ENCODE measurements around the gene FAIM2. TPM values are rescaled to one million over a fixed set of nuclear protein-coding genes. Genes with fewer than 3 reads are reported as not detected.

FAIM2 gene
- polyA plus RNA-seq, 4 donors: 2.2 to 13.5 TPM; not detected in 2

- no peak overlapping the region for H3K27ac ChIP-seq (ENCODE audit: low read depth in 1 of 3, low read length in 2 of 3)
- no peak for FAIRE-seq
- no peaks in the 10 kb centered on the region for H3K9me3 ChIP-seq (ENCODE audit: control insufficient read depth in 2 of 2, insufficient read depth in 1 of 2, low read depth in 1 of 2, low read length in 1 of 2)
Measured at GRCh38 chr12:49917166-49917787, 13.6 kb upstream of the FAIM2 start.

GRCh38 chr12:49916129-49916919 is 12.6 kb upstream of the FAIM2 start:
- no peaks in the 10 kb centered on the region for H3K4me1 ChIP-seq (ENCODE audit: control insufficient read depth in 3 of 3, insufficient read depth in 2 of 3, low read depth in 1 of 3, low read length in 2 of 3)
- no peaks in the 10 kb centered on the region for H3K9me3 ChIP-seq (ENCODE audit: control insufficient read depth in 2 of 2, insufficient read depth in 1 of 2, low read depth in 1 of 2, low read length in 1 of 2)
- no peak overlapping the region for H3K4me3 ChIP-seq (ENCODE audit: low read depth in 1 of 3, low read length in 3 of 3)
- no peaks in the 10 kb centered on the region for H3K36me3 ChIP-seq (ENCODE audit: control insufficient read depth in 3 of 3, insufficient read depth in 2 of 3, low read depth in 1 of 3, low read length in 3 of 3)
- H3K27ac ChIP-seq (ENCODE audit: low read depth in 1 of 3, low read length in 2 of 3): no peak overlapping the region
- no peak for FAIRE-seq
- WGBS, 3 donors: 76 to 84% (median 77%) methylated on average over 8 of the region's 8 CpGs
- no peaks in the 10 kb centered on the region for H3K27me3 ChIP-seq (ENCODE audit: control insufficient read depth in 3 of 3, insufficient read depth in 3 of 3, low read length in 3 of 3)
- no peak for DNase-seq

More at GRCh38 chr12:49917166-49917787, 13.6 kb upstream of the FAIM2 start:
- Histone ChIP-seq H3K4me3 (ENCODE audit: low read depth in 1 of 3, low read length in 3 of 3) (no peak overlapping the region), H3K36me3 (ENCODE audit: control insufficient read depth in 3 of 3, insufficient read depth in 2 of 3, low read depth in 1 of 3, low read length in 3 of 3) (no peaks in the 10 kb centered on the region), H3K27me3 (ENCODE audit: control insufficient read depth in 3 of 3, insufficient read depth in 3 of 3, low read length in 3 of 3) (no peaks in the 10 kb centered on the region), H3K4me1 (ENCODE audit: control insufficient read depth in 3 of 3, insufficient read depth in 2 of 3, low read depth in 1 of 3, low read length in 2 of 3) (no peaks in the 10 kb centered on the region)
- 74 to 91% (median 85%) methylated on average over 12 of the region's 12 CpGs for WGBS, 3 donors
- DNase-seq: no peak

- Histone ChIP-seq H3K36me3 (ENCODE audit: control insufficient read depth in 3 of 3, insufficient read depth in 2 of 3, low read depth in 1 of 3, low read length in 3 of 3) (no peaks in the 10 kb centered on the region), H3K4me1 (ENCODE audit: control insufficient read depth in 3 of 3, insufficient read depth in 2 of 3, low read depth in 1 of 3, low read length in 2 of 3) (no peaks in the 10 kb centered on the region), H3K4me3 (ENCODE audit: low read depth in 1 of 3, low read length in 3 of 3) (no peak overlapping the region), H3K27me3 (ENCODE audit: control insufficient read depth in 3 of 3, insufficient read depth in 3 of 3, low read length in 3 of 3) (no peaks in the 10 kb centered on the region), H3K9me3 (ENCODE audit: control insufficient read depth in 2 of 2, insufficient read depth in 1 of 2, low read depth in 1 of 2, low read length in 1 of 2) (no peaks in the 10 kb centered on the region), H3K27ac (ENCODE audit: low read depth in 1 of 3, low read length in 2 of 3) (no peak overlapping the region)
- FAIRE-seq: no peak
- 75 to 83% (median 82%) methylated on average over 16 of the region's 16 CpGs for WGBS, 3 donors
- no peak for DNase-seq
Measured at GRCh38 chr12:49912345-49913255, 8.9 kb upstream of the FAIM2 start.

- no peaks in the 10 kb centered on the region for H3K9me3 ChIP-seq (ENCODE audit: control insufficient read depth in 2 of 2, insufficient read depth in 1 of 2, low read depth in 1 of 2, low read length in 1 of 2)
- no peaks in the 10 kb centered on the region for H3K4me1 ChIP-seq (ENCODE audit: control insufficient read depth in 3 of 3, insufficient read depth in 2 of 3, low read depth in 1 of 3, low read length in 2 of 3)
- H3K36me3 ChIP-seq (ENCODE audit: control insufficient read depth in 3 of 3, insufficient read depth in 2 of 3, low read depth in 1 of 3, low read length in 3 of 3): no peaks in the 10 kb centered on the region
- no peak for FAIRE-seq
- H3K27ac ChIP-seq (ENCODE audit: low read depth in 1 of 3, low read length in 2 of 3): no peak overlapping the region
- H3K27me3 ChIP-seq (ENCODE audit: control insufficient read depth in 3 of 3, insufficient read depth in 3 of 3, low read length in 3 of 3): no peaks in the 10 kb centered on the region
- DNase-seq: no peak
- WGBS, 3 donors: 84 to 88% (median 88%) methylated on average over 2 of the region's 2 CpGs
- no peak overlapping the region for H3K4me3 ChIP-seq (ENCODE audit: low read depth in 1 of 3, low read length in 3 of 3)
Measured at GRCh38 chr12:49911213-49911605, 7.5 kb upstream of the FAIM2 start.

GRCh38 chr12:49910331-49911212 is 6.9 kb upstream of the FAIM2 start:
- Histone ChIP-seq H3K27ac (ENCODE audit: low read depth in 1 of 3, low read length in 2 of 3) (no peak overlapping the region), H3K4me1 (ENCODE audit: control insufficient read depth in 3 of 3, insufficient read depth in 2 of 3, low read depth in 1 of 3, low read length in 2 of 3) (no peaks in the 10 kb centered on the region), H3K4me3 (ENCODE audit: low read depth in 1 of 3, low read length in 3 of 3) (no peak overlapping the region), H3K9me3 (ENCODE audit: control insufficient read depth in 2 of 2, insufficient read depth in 1 of 2, low read depth in 1 of 2, low read length in 1 of 2) (no peaks in the 10 kb centered on the region), H3K36me3 (ENCODE audit: control insufficient read depth in 3 of 3, insufficient read depth in 2 of 3, low read depth in 1 of 3, low read length in 3 of 3) (no peaks in the 10 kb centered on the region), H3K27me3 (ENCODE audit: control insufficient read depth in 3 of 3, insufficient read depth in 3 of 3, low read length in 3 of 3) (no peaks in the 10 kb centered on the region)
- FAIRE-seq (no peak), DNase-seq (no peak)
- WGBS, 3 donors: 83 to 93% (median 90%) methylated on average over 15 of the region's 15 CpGs

GRCh38 chr12:49909826-49910225 is 6.1 kb upstream of the FAIM2 start:
- H3K36me3 ChIP-seq (ENCODE audit: control insufficient read depth in 3 of 3, insufficient read depth in 2 of 3, low read depth in 1 of 3, low read length in 3 of 3): no peaks in the 10 kb centered on the region
- H3K9me3 ChIP-seq (ENCODE audit: control insufficient read depth in 2 of 2, insufficient read depth in 1 of 2, low read depth in 1 of 2, low read length in 1 of 2): no peaks in the 10 kb centered on the region
- H3K27me3 ChIP-seq (ENCODE audit: control insufficient read depth in 3 of 3, insufficient read depth in 3 of 3, low read length in 3 of 3): peaks cover 0 to 3% (median 0%) of the 10 kb centered on the region in 3 donors
- no peaks in the 10 kb centered on the region for H3K4me1 ChIP-seq (ENCODE audit: control insufficient read depth in 3 of 3, insufficient read depth in 2 of 3, low read depth in 1 of 3, low read length in 2 of 3)
- H3K4me3 ChIP-seq (ENCODE audit: low read depth in 1 of 3, low read length in 3 of 3): no peak overlapping the region
- H3K27ac ChIP-seq (ENCODE audit: low read depth in 1 of 3, low read length in 2 of 3): no peak overlapping the region
- DNase-seq: no peak
- FAIRE-seq: no peak
- 69 to 76% (median 70%) methylated on average over 16 of the region's 16 CpGs for WGBS, 3 donors

- no peak overlapping the region for H3K4me3 ChIP-seq (ENCODE audit: low read depth in 1 of 3, low read length in 3 of 3)
- H3K9me3 ChIP-seq (ENCODE audit: control insufficient read depth in 2 of 2, insufficient read depth in 1 of 2, low read depth in 1 of 2, low read length in 1 of 2): no peaks in the 10 kb centered on the region
- WGBS, 3 donors: 60 to 89% (median 73%) methylated on average over 2 to 4 of the region's 4 CpGs
- H3K27me3 ChIP-seq (ENCODE audit: control insufficient read depth in 3 of 3, insufficient read depth in 3 of 3, low read length in 3 of 3): peaks cover 0 to 7% (median 0%) of the 10 kb centered on the region in 3 donors
- DNase-seq (no peak), FAIRE-seq (no peak)
- no peaks in the 10 kb centered on the region for H3K36me3 ChIP-seq (ENCODE audit: control insufficient read depth in 3 of 3, insufficient read depth in 2 of 3, low read depth in 1 of 3, low read length in 3 of 3)
- H3K4me1 ChIP-seq (ENCODE audit: control insufficient read depth in 3 of 3, insufficient read depth in 2 of 3, low read depth in 1 of 3, low read length in 2 of 3): no peaks in the 10 kb centered on the region
- no peak overlapping the region for H3K27ac ChIP-seq (ENCODE audit: low read depth in 1 of 3, low read length in 2 of 3)
Measured at GRCh38 chr12:49909356-49909755, 5.7 kb upstream of the FAIM2 start.
